ENCODE data around the gene MIR17HG. TPM values are rescaled to one million over a fixed set of nuclear protein-coding genes. Genes with fewer than 3 reads are reported as not detected.
"Not testable (repeated sequence)": the region's sequence is repeated elsewhere in the genome, so short reads cannot be mapped to it uniquely, and the experiment has no call there.

MIR17HG gene
- total RNA-seq, 1 experiment from 2014 or later = 2.3 TPM

GRCh38 chr13:91347996-91348905 is 764 bp downstream of the MIR17HG start:
- peak; percentile 35 for DNase-seq (ENCODE audit: low read depth)

DNA sequence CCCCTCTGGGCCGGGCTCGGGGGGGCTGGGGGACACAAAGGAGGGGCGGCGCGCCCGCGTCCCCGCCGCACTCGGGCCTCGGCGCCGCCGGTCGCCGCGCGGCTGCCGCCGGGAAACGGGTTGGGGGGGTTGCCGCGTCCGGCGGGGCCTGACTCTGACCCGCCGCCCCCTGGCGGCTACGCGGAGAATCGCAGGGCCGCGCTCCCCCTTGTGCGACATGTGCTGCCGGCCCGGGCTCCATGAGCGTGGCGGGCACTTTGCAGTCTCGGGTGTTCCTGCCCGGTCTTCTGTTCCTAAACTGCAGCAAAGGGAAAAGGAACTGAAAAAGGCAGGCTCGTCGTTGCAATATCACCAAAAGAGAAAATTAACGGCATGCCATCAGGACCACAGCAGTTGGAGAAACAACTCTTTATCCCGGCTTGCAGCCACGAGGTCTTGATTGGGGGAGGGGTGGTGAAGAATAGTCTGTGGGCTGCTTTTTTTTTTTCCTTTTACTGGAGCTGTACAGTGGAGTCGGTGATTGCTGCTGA is 1.5 kb downstream of the MIR17HG start:
- peak; percentile 75 for DNase-seq (ENCODE audit: low read depth)

- DNase-seq (ENCODE audit: low read depth) = no peak
Measured at GRCh38 chr13:91349992-91350911, 2.8 kb downstream of the MIR17HG start.

GRCh38 chr13:91351123-91351522 is 3.6 kb downstream of the MIR17HG start:
- DNase-seq (ENCODE audit: low read depth) = no peak

- DNase-seq (ENCODE audit: low read depth) = no peak
Measured at GRCh38 chr13:91351980-91352379, 4.5 kb downstream of the MIR17HG start.

GRCh38 chr13:91352891-91353290 is 5.4 kb downstream of the MIR17HG start:
- DNase-seq (ENCODE audit: low read depth) = not testable (repeated sequence)

- DNase-seq (ENCODE audit: low read depth) = no peak
Measured at GRCh38 chr13:91353494-91353893, 6.0 kb downstream of the MIR17HG start.

DNA sequence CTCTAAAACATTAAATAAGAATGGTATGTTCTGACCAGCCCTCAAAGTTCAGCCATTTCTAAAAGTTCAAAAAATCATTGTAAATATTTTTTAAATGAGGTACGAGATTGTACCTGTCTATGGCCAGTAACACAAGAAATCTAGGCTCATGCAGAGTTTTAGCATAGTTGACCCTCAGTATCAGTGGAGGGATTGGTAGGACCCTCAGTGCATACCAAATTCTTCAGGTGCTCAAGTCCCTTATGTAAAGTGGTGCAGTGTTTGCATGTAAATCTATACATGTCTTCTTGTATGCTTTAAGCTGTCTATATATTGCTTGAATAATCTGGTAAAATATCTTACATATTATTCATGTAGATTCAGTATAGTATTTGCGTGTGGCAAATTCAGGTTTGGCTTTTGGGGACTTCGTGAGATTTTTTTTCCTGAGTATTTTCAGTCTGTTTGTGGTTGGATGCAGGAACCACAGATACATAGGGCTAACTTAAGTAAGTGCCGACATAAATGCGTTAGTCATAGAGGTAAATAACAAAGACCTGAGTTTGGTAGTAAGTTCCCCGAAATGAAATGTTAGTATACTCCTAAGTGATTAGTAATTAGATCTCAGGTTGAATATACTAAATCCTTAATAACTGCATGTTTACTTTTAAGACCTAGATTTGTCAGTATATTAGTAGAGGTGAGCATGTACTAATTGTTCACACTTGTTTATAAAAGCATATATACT is 7.8 kb downstream of the MIR17HG start:
- DNase-seq (ENCODE audit: low read depth) = no peak

GRCh38 chr13:91355826-91356710 is 8.6 kb downstream of the MIR17HG start:
- no peak for DNase-seq (ENCODE audit: low read depth)

GRCh38 chr13:91356919-91357612 is 9.6 kb downstream of the MIR17HG start:
- no peak for DNase-seq (ENCODE audit: low read depth)

DNA sequence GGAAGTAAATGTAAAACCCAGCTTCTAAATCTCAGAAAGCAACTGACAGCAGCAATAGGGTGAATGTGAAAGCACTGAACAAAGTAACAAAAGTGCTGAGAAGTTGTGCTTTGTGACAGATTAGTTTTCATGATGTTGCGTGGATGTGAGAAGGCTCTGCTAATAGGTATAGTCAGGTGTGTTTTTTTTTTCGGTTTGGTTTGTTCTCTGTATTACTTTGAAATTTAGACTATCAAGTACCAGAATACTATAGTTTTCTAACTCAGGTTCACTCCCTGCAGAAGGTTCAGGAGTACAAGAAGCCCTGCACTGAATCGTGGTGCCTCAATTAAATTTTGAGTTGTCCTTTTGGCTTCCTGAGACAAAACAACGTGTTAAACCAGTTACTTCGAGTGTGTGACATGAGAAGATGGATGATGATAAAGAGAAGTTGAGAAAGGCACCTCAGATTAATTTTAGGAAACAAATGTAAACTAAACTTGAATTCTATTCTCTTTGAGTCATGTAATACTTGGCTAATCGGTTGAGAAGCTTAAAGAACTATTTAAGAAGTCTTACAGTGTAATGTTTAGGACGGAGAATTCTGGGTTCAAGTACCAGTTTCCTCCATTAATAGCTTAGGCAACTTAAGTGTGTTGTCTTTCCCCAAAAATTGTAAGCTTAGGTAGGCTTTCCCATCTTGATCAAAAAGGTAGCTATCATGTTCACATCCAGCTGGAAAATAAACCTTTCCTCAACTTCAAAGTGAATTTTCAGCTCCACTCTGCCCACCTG is 10.3 kb downstream of the MIR17HG start:
- DNase-seq (ENCODE audit: low read depth) = no peak

GRCh38 chr13:91358387-91358782 is 10.9 kb downstream of the MIR17HG start:
- no peak for DNase-seq (ENCODE audit: low read depth)

GRCh38 chr13:91359111-91359510 is 11.6 kb downstream of the MIR17HG start:
- no peak for DNase-seq (ENCODE audit: low read depth)

DNA sequence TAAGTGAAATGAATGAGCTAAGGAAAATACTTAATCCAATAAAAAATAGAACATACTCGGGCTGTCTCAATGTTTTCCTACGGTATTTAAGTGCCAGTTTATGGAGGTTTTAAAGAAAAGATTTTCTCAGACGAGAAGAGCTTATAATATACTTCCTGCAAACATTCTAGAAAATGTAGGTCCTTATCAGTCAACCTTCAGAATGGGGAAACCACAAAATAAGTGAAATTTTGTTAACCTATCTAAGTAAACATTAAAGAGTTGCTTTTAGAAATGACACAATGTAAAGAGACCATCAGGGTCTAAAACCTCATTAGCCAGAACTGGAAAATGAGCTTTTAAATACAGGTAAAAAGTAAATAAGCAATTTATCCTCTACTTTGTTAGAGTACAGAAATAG is 12.1 kb downstream of the MIR17HG start:
- DNase-seq (ENCODE audit: low read depth) = no peak

GRCh38 chr13:91360246-91360751 is 12.8 kb downstream of the MIR17HG start:
- no peak for DNase-seq (ENCODE audit: low read depth)

DNA sequence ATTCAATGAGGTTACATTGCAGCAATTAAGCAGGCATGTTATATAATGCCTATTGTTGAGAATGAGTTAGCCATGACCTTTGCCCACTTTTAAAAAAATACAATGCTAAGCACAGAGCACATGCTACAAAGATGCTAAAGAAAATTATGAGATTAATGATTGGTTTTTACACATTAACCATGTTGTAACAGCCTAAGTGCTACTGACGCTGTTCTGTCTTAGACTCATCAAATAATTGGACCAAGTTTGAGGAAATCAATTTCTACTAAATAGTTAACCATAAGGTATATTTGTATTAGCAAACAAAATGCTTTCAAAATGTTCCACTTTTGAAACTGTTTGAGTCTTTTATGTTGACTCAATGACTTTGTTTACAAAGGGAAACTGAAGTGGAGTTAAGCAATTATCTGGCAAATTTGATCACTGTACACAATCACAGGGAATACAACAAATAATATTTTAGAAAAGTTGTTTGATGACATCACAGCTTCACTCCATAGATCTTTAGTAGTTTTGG is 14.3 kb downstream of the MIR17HG start:
- no peak for DNase-seq (ENCODE audit: low read depth)

GRCh38 chr13:91362908-91363307 is 15.4 kb downstream of the MIR17HG start:
- DNase-seq (ENCODE audit: low read depth) = no peak

DNA sequence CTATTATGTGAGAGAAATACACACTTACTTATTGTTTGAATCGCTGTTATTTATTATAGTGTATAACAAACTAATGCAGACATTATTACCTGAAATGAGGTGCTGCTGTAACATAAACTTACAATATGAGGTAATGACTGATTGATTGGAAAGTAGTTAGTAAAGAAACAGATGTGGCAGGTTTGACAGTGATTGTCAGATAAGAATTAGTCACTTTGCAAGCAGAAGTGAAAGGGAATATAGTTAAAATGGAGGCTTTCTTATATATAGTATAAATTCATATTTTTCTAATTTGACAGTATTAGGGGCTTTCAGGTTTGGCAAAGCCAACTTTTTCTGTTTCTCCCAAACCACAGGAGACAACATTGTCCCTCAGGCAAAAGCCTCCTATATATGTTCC is 20.6 kb downstream of the MIR17HG start:
- DNase-seq (ENCODE audit: low read depth) = no peak

Measured in RPMI7951 (cell line).